DMS53 treated with DMSO at 0.1 percent for 48 hours (cell line): ENCODE results near the gene DUS2.
"Not testable (repeated sequence)": the region's sequence is repeated elsewhere in the genome, so short reads cannot be mapped to it uniquely, and the experiment has no call there.

Source experiments
- DNase-seq: peaks from one replicate; lab custom pipeline; 2025; ENCODE audit not compliant: unreplicated experiment; lab: John Stamatoyannopoulos, UW

Gene DUS2

DNA sequence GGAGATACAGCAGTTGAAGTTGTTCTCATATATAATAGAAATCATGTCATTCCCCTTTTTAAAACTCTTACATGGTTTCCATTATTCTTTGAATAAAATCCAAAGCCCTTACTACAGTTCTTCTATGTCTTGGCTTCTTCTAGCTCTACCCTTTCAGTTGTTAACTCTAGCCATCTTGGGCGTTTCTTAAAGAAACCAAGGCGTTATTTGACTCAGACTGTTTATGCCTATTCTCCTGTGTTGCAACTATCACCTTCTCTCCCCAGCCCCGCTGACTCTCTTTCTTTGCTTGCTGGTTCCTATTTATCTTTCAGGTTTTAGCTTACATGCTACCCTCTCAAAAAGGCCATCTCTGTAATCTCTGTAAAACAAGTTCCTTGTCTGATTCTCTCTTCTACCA, 94.8 kb downstream of the DUS2 start:
- no peak for DNase-seq

DNA sequence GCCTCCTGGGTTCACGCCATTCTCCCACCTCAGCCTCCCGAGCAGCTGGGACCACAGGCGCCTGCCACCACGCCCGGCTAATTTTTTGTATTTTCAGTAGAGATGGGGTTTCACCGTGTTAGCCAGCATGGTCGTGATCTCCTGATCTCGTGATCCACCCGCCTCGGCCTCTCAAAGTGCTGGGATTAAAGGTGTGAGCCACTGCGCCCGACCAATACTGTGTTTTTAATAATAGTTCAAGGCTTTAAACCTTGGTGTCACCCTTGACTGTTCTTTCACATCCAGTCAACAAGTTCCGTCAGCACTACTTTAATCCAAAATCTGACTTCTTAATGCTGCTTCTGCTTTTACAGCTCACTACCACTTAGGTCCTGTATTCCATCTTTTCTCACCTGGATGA, 95.9 kb downstream of the DUS2 start:
- not testable (repeated sequence) for DNase-seq

DNA sequence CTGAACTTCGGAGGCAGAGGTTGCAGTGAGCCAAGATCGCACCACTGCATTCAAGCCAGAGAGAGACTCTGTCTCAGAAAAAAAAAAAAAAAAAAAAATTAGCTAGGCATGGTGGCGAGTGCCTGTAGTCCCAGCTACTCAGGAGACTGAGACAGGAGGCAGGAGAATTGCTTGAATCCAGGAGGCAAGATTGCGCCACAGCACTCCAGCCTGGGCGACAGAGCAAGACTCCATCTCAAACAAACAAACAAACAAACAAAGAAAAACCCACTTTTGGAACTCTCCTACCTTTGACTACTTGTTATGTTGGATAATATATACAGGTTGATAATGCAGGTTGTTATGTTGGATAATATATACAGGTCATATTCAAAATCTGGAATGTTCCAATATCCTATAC, 97.4 kb downstream of the DUS2 start:
- not testable (repeated sequence) for DNase-seq

DNA sequence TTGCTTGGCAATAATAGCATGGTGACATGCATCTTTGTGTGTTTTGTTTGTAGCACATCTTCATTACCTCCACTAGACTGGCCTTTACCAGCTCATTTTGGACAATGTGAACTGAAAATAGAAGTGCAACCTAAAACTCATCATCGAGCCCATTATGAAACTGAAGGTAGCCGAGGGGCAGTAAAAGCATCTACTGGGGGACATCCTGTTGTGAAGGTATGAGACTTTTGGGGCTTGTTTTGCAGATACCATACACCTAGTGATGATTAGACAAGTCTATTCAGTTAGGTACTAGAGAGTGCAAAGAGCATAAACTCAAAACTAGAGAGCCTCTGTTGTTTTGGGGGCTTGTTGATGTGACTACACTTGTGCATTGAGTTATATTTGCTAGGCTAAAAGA, 103.3 kb downstream of the DUS2 start:
- no peak for DNase-seq

DNA sequence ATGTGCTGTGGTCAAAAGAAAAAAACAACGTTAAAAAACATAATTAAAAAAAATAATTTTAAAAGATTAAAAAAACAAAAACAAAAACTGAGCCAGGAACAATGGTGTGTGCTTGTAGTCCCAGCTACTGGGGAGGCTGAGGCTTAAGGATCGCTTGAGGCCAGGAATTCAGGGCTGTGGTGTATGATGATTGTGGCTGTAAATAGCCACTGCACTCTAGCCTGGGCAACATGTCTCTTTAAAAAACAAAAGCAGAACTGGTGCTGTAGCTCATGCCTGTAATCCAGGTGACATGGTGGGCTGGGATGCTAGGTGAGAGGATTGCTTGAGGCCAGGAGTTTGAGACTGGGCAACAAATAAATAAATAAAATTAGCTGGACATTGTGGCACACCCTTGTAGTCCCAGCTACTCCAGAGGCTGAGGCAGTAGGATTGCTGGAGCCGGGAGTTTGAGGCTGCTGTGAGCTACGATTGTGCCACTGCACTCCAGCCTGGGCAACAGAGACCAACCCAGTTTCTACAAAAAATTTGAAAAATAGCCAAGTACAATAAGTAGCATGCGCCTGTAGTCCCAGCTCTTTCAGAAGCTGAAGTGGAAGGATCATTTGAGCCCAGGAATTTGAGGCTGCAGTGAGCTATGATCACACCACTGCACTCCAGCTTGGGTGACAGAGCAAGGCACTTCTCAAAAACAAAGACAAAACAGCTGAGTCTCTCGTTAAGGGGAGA, 105.7 kb downstream of the DUS2 start:
- no peak for DNase-seq
